ENCODE measurements around the gene CMTM4.
"Not testable (repeated sequence)": the region's sequence is repeated elsewhere in the genome, so short reads cannot be mapped to it uniquely, and the experiment has no call there.

DNA sequence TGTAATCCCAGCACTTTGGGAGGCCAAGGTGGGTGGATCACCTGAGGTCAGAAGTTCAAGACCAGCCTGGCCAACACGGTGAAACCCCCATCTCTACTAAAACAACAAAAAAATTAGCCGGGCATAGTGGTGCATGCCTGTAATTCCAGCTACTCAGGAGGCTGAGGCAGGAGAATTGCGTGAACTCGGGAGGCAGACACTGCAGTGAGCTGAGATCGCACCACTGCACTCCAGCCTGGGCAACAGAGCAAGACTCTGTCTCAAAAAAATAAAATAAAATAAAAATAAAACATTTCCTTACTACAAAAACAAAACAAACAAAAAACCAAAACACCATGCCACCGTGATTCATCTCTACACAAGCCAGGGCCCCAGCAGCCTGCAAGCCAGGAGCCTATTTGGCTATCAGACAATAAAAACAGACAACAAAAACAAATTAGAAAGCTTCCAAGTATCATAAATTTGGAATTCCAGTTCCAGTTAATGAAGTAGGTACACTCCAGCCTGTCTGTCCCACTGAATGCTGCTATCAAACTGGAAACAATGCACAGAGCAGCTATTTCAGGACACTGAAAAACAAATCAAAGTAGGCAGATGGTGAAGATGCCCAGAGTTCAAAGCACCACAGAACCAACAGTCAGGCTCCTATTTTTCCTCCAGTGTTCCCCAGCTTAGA is 34.7 kb downstream of the CMTM4 start:
- TF ChIP-seq CTCF, POLR2A (IDR thresholded peaks at IDR 0.05): not testable (repeated sequence)
